Measurements from ENCODE around the gene LYZL6.
"Not testable (repeated sequence)": the region's sequence is repeated elsewhere in the genome, so short reads cannot be mapped to it uniquely, and the experiment has no call there.

The LYZL6 gene

GRCh38 chr17:35944151-35944550, 638 bp upstream of the LYZL6 start:
- Histone ChIP-seq H3K9me3 (ENCODE audit: control insufficient read depth, low read length) (no peaks in the 10 kb centered on the region), H3K4me3 (ENCODE audit: low read length) (no peak overlapping the region), H3K9ac (ENCODE audit: low read length) (no peak overlapping the region), H3K4me1 (ENCODE audit: control insufficient read depth, insufficient read depth, low read length) (no peaks in the 10 kb centered on the region), H3K27me3 (replicated peaks; ENCODE audit: control insufficient read depth, insufficient read depth, low read length) (peaks cover 18% of the 10 kb centered on the region), H3K36me3 (ENCODE audit: control insufficient read depth, insufficient read depth, low read length, severe bottlenecking) (no peaks in the 10 kb centered on the region)
- DNase-seq (ENCODE audit: low read depth) = no peak

GRCh38 chr17:35942588-35943186, 826 bp downstream of the LYZL6 start:
- Histone ChIP-seq H3K4me1 (ENCODE audit: control insufficient read depth, insufficient read depth, low read length) (no peaks in the 10 kb centered on the region), H3K9me3 (ENCODE audit: control insufficient read depth, low read length) (no peaks in the 10 kb centered on the region), H3K9ac (ENCODE audit: low read length) (no peak overlapping the region), H3K4me3 (ENCODE audit: low read length) (no peak overlapping the region), H3K27me3 (replicated peaks; ENCODE audit: control insufficient read depth, insufficient read depth, low read length) (peaks cover 18% of the 10 kb centered on the region), H3K36me3 (ENCODE audit: control insufficient read depth, insufficient read depth, low read length, severe bottlenecking) (no peaks in the 10 kb centered on the region)
- no peak for DNase-seq (ENCODE audit: low read depth)

GRCh38 chr17:35938492-35938891, 5.0 kb downstream of the LYZL6 start:
- not testable (repeated sequence) for H3K9me3 ChIP-seq (ENCODE audit: control insufficient read depth, low read length); H3K9ac ChIP-seq (ENCODE audit: low read length); H3K4me1 ChIP-seq (ENCODE audit: control insufficient read depth, insufficient read depth, low read length); DNase-seq (ENCODE audit: low read depth); H3K36me3 ChIP-seq (ENCODE audit: control insufficient read depth, insufficient read depth, low read length, severe bottlenecking); H3K4me3 ChIP-seq (ENCODE audit: low read length)
- peaks cover 12% of the 10 kb centered on the region for H3K27me3 ChIP-seq (replicated peaks; ENCODE audit: control insufficient read depth, insufficient read depth, low read length)

DNA sequence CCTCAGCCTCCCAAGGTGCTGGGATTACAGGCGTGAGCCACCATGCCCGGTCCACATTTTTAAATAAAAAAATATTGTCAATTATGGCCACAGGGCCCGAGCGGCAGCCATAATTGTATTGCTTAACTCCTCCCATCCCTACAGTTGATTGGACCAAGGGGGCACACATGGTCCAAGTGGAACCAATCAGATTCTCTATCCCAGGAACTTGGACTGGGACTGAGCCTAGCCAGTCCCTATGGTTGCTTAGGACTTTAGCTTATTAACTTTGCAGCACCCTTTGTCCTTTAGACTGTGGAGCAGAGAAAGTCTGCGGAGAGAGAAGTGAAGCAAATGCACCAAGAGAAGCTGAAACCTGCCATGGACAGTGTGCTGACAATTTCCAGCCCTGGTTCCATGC, 7.5 kb downstream of the LYZL6 start:
- Histone ChIP-seq H3K4me1 (ENCODE audit: control insufficient read depth, insufficient read depth, low read length) (peaks cover 28% of the 10 kb centered on the region), H3K27me3 (replicated peaks; ENCODE audit: control insufficient read depth, insufficient read depth, low read length) (no peaks in the 10 kb centered on the region), H3K36me3 (ENCODE audit: control insufficient read depth, insufficient read depth, low read length, severe bottlenecking) (no peaks in the 10 kb centered on the region), H3K9ac (ENCODE audit: low read length) (no peak overlapping the region), H3K4me3 (ENCODE audit: low read length) (no peak overlapping the region), H3K9me3 (ENCODE audit: control insufficient read depth, low read length) (no peaks in the 10 kb centered on the region)
- DNase-seq (ENCODE audit: low read depth) = no peak

GRCh38 chr17:35934760-35935159, 8.8 kb downstream of the LYZL6 start:
- Histone ChIP-seq H3K4me3 (ENCODE audit: low read length) (no peak overlapping the region), H3K9ac (ENCODE audit: low read length) (no peak overlapping the region), H3K36me3 (ENCODE audit: control insufficient read depth, insufficient read depth, low read length, severe bottlenecking) (no peaks in the 10 kb centered on the region), H3K9me3 (ENCODE audit: control insufficient read depth, low read length) (no peaks in the 10 kb centered on the region), H3K27me3 (replicated peaks; ENCODE audit: control insufficient read depth, insufficient read depth, low read length) (no peaks in the 10 kb centered on the region), H3K4me1 (ENCODE audit: control insufficient read depth, insufficient read depth, low read length) (peaks cover 40% of the 10 kb centered on the region)
- DNase-seq (ENCODE audit: low read depth) = no peak

DNA sequence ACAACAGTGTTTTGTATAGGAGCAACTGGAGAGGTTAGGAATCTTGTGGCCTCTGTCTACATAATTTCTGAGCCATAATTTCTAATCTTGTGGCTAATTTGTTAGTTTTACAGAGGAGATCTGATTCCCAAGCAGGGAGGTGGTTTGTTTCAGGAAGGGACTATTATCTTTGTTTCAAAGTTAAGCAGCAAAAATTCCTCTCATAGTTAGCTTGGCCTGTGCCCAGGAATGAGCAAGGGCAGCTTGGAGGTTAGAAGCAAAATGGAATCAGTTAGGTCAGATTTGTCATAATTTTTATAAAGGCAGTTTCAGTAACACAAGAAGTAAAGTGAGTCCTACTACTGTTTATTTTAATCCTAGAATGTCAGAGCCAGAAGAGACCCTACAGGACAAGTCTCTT, 10.9 kb downstream of the LYZL6 start:
- H3K36me3 ChIP-seq (ENCODE audit: control insufficient read depth, insufficient read depth, low read length, severe bottlenecking) = no peaks in the 10 kb centered on the region
- peaks cover 40% of the 10 kb centered on the region for H3K4me1 ChIP-seq (ENCODE audit: control insufficient read depth, insufficient read depth, low read length)
- H3K27me3 ChIP-seq (replicated peaks; ENCODE audit: control insufficient read depth, insufficient read depth, low read length) = no peaks in the 10 kb centered on the region
- peak overlapping the region; percentile 2 for H3K9ac ChIP-seq (ENCODE audit: low read length)
- no peak for DNase-seq (ENCODE audit: low read depth)
- no peaks in the 10 kb centered on the region for H3K9me3 ChIP-seq (ENCODE audit: control insufficient read depth, low read length)
- no peak overlapping the region for H3K4me3 ChIP-seq (ENCODE audit: low read length)

- H3K4me1 ChIP-seq (ENCODE audit: control insufficient read depth, insufficient read depth, low read length) = peaks cover 40% of the 10 kb centered on the region
- peak overlapping the region; percentile 11 for H3K4me3 ChIP-seq (ENCODE audit: low read length)
- H3K27me3 ChIP-seq (replicated peaks; ENCODE audit: control insufficient read depth, insufficient read depth, low read length) = no peaks in the 10 kb centered on the region
- no peaks in the 10 kb centered on the region for H3K9me3 ChIP-seq (ENCODE audit: control insufficient read depth, low read length)
- no peaks in the 10 kb centered on the region for H3K36me3 ChIP-seq (ENCODE audit: control insufficient read depth, insufficient read depth, low read length, severe bottlenecking)
- peak overlapping the region; percentile 2 for H3K9ac ChIP-seq (ENCODE audit: low read length)
- DNase-seq (ENCODE audit: low read depth) = no peak
Measured at GRCh38 chr17:35931794-35932425, 11.6 kb downstream of the LYZL6 start.

GRCh38 chr17:35930211-35931065, 13.1 kb downstream of the LYZL6 start, which contains the start of gene RDM1:
Gene RDM1 (minus strand): TSS chr17:35930773. CDS start chr17:35930727, 46 bp downstream.
- H3K36me3 ChIP-seq (ENCODE audit: control insufficient read depth, insufficient read depth, low read length, severe bottlenecking) = no peaks in the 10 kb centered on the region
- DNase-seq (ENCODE audit: low read depth) = peak; percentile 35
- no peaks in the 10 kb centered on the region for H3K27me3 ChIP-seq (replicated peaks; ENCODE audit: control insufficient read depth, insufficient read depth, low read length)
- H3K9ac ChIP-seq (ENCODE audit: low read length) = peak within 1 kb of the TSS; percentile 38
- peak within 1 kb of the TSS; percentile 70 for H3K4me3 ChIP-seq (ENCODE audit: low read length)
- peaks cover 40% of the 10 kb centered on the region for H3K4me1 ChIP-seq (ENCODE audit: control insufficient read depth, insufficient read depth, low read length)
- H3K9me3 ChIP-seq (ENCODE audit: control insufficient read depth, low read length) = no peaks in the 10 kb centered on the region

DNA sequence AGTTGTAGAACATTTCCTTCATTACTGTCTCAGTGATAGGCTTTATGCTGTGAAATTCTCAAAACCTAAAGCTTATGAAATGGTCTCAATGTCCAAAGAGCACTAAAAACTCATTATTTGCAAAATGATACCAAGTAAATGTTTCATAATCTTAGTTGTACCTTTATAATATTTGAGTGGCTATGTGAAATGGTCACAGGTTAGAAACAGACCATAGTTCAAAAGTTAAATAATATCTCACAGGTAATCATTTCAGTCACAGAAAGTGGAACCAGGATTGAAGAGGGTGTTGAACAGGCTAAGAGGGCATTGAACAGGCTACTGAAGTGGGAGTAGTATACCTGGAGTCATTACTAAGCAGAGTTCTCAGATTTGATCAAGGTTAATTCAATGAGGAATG, 15.8 kb downstream of the LYZL6 start:
- DNase-seq (ENCODE audit: low read depth) = no peak
- Histone ChIP-seq H3K9me3 (ENCODE audit: control insufficient read depth, low read length) (no peaks in the 10 kb centered on the region), H3K9ac (ENCODE audit: low read length) (no peak overlapping the region), H3K4me3 (ENCODE audit: low read length) (no peak overlapping the region), H3K4me1 (ENCODE audit: control insufficient read depth, insufficient read depth, low read length) (peaks cover 29% of the 10 kb centered on the region), H3K27me3 (replicated peaks; ENCODE audit: control insufficient read depth, insufficient read depth, low read length) (no peaks in the 10 kb centered on the region), H3K36me3 (ENCODE audit: control insufficient read depth, insufficient read depth, low read length, severe bottlenecking) (no peaks in the 10 kb centered on the region)

GRCh38 chr17:35923609-35924114, 19.9 kb downstream of the LYZL6 start:
- no peak for DNase-seq (ENCODE audit: low read depth)
- Histone ChIP-seq H3K9ac (ENCODE audit: low read length) (no peak overlapping the region), H3K9me3 (ENCODE audit: control insufficient read depth, low read length) (no peaks in the 10 kb centered on the region), H3K27me3 (replicated peaks; ENCODE audit: control insufficient read depth, insufficient read depth, low read length) (no peaks in the 10 kb centered on the region), H3K4me3 (ENCODE audit: low read length) (no peak overlapping the region), H3K4me1 (ENCODE audit: control insufficient read depth, insufficient read depth, low read length) (no peaks in the 10 kb centered on the region), H3K36me3 (ENCODE audit: control insufficient read depth, insufficient read depth, low read length, severe bottlenecking) (no peaks in the 10 kb centered on the region)

GRCh38 chr17:35920229-35920628, 23.3 kb downstream of the LYZL6 start:
- Histone ChIP-seq H3K9me3 (ENCODE audit: control insufficient read depth, low read length) (no peaks in the 10 kb centered on the region), H3K36me3 (ENCODE audit: control insufficient read depth, insufficient read depth, low read length, severe bottlenecking) (no peaks in the 10 kb centered on the region), H3K9ac (ENCODE audit: low read length) (no peak overlapping the region), H3K4me3 (ENCODE audit: low read length) (no peak overlapping the region), H3K27me3 (replicated peaks; ENCODE audit: control insufficient read depth, insufficient read depth, low read length) (no peaks in the 10 kb centered on the region), H3K4me1 (ENCODE audit: control insufficient read depth, insufficient read depth, low read length) (peaks cover 7% of the 10 kb centered on the region)
- no peak for DNase-seq (ENCODE audit: low read depth)
